Neural cell (in vitro differentiated cells): ENCODE data around the gene CLCN1.

Experiments used
- CTCF ChIP-seq: fragments of 450-650 bp; IDR thresholded peaks from 2 replicates; pipeline ENCODE4 v1.5.1; 2014; ENCODE audit warnings: antibody characterized with exemption, mild to moderate bottlenecking, moderate library complexity; ENCODE audit not compliant: poor library complexity, severe bottlenecking
- EP300 ChIP-seq: fragments of 450-650 bp; conservative IDR thresholded peaks from 2 replicates; pipeline ENCODE4 v1.6.1; 2014; ENCODE audit warnings: antibody characterized with exemption, mild to moderate bottlenecking, moderate library complexity; ENCODE audit not compliant: poor library complexity, severe bottlenecking
- EZH2 ChIP-seq: fragments of 200-600, 300-800 bp; shearing (Covaris generic), sonication (generic); IDR thresholded peaks from 2 replicates; pipeline ENCODE4 v1.6.1; 2014; ENCODE audit warnings: antibody characterized with exemption, low read length, borderline replicate concordance, mild to moderate bottlenecking; ENCODE audit not compliant: insufficient read depth, poor library complexity, severe bottlenecking
- RAD21 ChIP-seq: fragments of 450-650 bp; conservative IDR thresholded peaks from 2 replicates; pipeline ENCODE4 v1.6.1; 2014; ENCODE audit warnings: antibody characterized with exemption, mild to moderate bottlenecking, moderate library complexity

GRCh38 chr7:143401265-143401664, 85.4 kb downstream of the CLCN1 start:
- TF ChIP-seq CTCF (no peak), EP300 (no peak), EZH2 (no peak), RAD21 (no peak)
